Measurements from ENCODE around the gene IFRD1.
"Not testable (repeated sequence)": the region's sequence is repeated elsewhere in the genome, so short reads cannot be mapped to it uniquely, and the experiment has no call there.

Gene IFRD1

GRCh38 chr7:112488264-112488552, 37.9 kb downstream of the IFRD1 start:
- DNase-seq: no peak

- DNase-seq: no peak
Measured at GRCh38 chr7:112492186-112492585, 41.9 kb downstream of the IFRD1 start.

- DNase-seq: no peak
Measured at GRCh38 chr7:112494656-112495055, 44.4 kb downstream of the IFRD1 start.

- DNase-seq: no peak
Measured at GRCh38 chr7:112495156-112495788, 45.0 kb downstream of the IFRD1 start.

GRCh38 chr7:112495810-112496462, 45.7 kb downstream of the IFRD1 start:
- no peak for DNase-seq

GRCh38 chr7:112497481-112497880, 47.2 kb downstream of the IFRD1 start:
- no peak for DNase-seq

GRCh38 chr7:112500619-112501018, 50.4 kb downstream of the IFRD1 start:
- DNase-seq: no peak

GRCh38 chr7:112501801-112502503, 51.7 kb downstream of the IFRD1 start:
- no peak for DNase-seq

- no peak for DNase-seq
Measured at GRCh38 chr7:112502700-112503099, 52.4 kb downstream of the IFRD1 start.

- DNase-seq: no peak
Measured at GRCh38 chr7:112503361-112503972, 53.2 kb downstream of the IFRD1 start.

- no peak for DNase-seq
Measured at GRCh38 chr7:112504093-112504695, 53.9 kb downstream of the IFRD1 start.

- DNase-seq: no peak
Measured at GRCh38 chr7:112505495-112505894, 55.2 kb downstream of the IFRD1 start.

GRCh38 chr7:112508404-112508803, 58.1 kb downstream of the IFRD1 start:
- DNase-seq: no peak

GRCh38 chr7:112509402-112509801, 59.1 kb downstream of the IFRD1 start:
- DNase-seq: no peak

- peak; percentile 5 for DNase-seq
Measured at GRCh38 chr7:112510001-112510742, 59.9 kb downstream of the IFRD1 start.

GRCh38 chr7:112510743-112511110, 60.5 kb downstream of the IFRD1 start:
- DNase-seq: no peak

- DNase-seq: no peak
Measured at GRCh38 chr7:112511451-112512202, 61.4 kb downstream of the IFRD1 start.

GRCh38 chr7:112512451-112513210, 62.4 kb downstream of the IFRD1 start:
- DNase-seq: no peak

- DNase-seq: no peak
Measured at GRCh38 chr7:112515989-112516388, 65.7 kb downstream of the IFRD1 start.

GRCh38 chr7:112516418-112516817, 66.2 kb downstream of the IFRD1 start:
- DNase-seq: not testable (repeated sequence)

- no peak for DNase-seq
Measured at GRCh38 chr7:112517487-112517886, 67.2 kb downstream of the IFRD1 start.

All from stimulated activated CD4-positive, alpha-beta T cell treated with anti-CD3 and anti-CD28 coated beads, Interleukin-1b, Interleukin-23, amount 100 ng/mL, for 48 hours (primary cell).